GM21447 (cell line): ENCODE data around the gene HOXC13.

ENCODE experiments used
- ATAC-seq: cut with Tn5 transposase; IDR thresholded peaks from one replicate; pipeline ENCODE4 v1.9.1; 2021; ENCODE audit not compliant: unreplicated experiment

HOXC13 gene

DNA sequence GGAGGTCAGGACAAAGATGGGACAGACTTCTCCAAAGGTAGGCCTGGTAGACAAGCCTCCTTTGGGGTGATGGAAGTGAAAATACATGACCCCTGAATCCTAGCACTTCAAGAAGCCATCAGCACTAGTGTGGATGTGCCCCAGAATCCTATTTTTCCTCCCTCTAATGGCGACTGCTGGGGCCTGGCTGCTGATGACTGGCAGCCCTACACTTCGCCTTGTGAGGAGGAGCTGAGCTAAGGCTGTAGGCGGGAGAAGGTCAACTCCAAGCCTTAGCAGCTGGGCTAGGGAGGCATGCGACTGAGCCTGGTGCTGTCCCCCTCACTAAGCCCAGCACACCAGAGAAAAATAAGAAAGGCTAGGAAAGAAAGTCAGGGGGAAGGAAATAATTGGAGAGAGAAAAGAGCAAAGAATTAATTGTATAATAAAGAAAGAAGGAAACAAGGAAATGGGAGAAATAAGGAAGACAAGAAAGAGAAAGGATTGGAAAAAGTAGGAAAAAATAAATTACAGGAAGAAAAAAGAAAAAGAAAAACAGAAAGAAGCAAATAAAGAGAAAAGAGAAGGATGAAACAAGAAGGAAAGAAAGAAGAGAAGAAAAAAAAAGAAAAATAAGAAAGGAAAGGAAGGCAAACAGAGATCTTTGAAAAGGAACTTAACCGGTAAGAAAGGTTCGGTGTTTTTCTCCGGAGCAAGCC lies 41.6 kb downstream of the HOXC13 start:
- ATAC-seq = no peak

DNA sequence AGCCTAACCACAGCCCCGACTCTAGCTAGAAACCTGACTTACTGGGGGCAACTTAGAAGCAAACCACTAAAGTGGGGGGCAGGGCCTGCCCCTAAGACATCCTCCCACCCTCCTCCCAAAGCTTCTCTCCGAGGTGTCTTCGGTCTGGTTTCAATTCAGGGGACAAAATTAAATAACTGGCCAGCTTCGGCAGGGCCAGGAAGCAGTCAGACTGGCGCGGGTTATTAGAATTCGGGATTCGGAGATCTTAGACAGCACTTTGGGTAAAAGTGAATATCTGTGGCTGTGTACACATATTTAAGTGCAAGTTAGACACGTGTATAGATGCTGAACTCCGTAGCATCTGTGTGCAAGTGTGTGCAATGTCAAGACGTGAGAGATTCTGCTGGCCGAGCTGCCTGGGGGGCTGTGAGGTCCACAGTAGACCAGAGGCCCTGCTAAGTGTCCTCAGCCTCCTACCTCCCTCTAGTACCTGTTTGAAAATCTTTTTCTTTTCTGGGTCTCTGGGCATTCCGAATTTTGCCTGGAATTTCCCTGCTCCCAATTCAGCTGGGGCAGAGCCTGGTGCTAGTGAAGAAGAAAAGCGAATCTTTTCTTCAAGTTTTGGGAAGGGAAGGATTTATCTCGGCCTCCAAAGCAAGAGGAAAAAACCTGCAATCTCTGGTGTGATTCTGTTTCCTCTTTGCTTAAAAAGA lies 42.3 kb downstream of the HOXC13 start:
- no peak for ATAC-seq

GRCh38 chr12:53981634-53982565 lies 43.3 kb downstream of the HOXC13 start:
- ATAC-seq = no peak

GRCh38 chr12:53982648-53983567 lies 44.3 kb downstream of the HOXC13 start:
- no peak for ATAC-seq

- ATAC-seq = no peak
These were observed 44.9 kb downstream of the HOXC13 start for GRCh38 chr12:53983568-53983949.

DNA sequence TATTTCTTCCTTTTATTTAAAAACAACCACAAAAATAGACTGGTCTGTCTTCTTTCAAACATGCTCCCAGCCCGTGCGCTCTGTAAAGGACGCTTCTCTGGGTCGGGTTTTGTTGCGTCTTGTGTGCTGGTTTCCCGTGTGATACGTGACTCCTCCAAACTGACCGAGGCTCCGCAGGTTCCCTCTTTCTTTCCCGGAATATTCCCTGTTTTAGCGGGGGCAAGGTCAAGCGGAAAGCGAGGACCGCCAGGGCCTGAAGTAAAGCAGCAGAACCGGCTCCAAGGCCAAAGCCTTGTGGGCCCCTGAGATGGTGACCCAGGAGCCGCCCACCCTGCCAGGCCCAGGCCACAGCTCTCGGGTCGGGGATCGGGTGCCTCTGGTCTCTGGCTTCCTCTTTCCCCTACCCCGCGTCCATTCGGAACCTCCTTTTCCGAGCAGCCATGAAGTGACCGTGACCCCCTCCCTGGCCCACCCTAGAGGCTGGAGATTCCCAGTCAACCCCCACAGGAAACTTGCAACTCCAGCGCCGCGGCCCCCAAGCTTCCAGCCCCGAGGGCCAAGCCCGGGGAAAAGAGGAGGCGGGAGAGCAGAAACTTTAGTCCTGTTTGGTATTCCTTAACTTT lies 45.4 kb downstream of the HOXC13 start:
- ATAC-seq = no peak

DNA sequence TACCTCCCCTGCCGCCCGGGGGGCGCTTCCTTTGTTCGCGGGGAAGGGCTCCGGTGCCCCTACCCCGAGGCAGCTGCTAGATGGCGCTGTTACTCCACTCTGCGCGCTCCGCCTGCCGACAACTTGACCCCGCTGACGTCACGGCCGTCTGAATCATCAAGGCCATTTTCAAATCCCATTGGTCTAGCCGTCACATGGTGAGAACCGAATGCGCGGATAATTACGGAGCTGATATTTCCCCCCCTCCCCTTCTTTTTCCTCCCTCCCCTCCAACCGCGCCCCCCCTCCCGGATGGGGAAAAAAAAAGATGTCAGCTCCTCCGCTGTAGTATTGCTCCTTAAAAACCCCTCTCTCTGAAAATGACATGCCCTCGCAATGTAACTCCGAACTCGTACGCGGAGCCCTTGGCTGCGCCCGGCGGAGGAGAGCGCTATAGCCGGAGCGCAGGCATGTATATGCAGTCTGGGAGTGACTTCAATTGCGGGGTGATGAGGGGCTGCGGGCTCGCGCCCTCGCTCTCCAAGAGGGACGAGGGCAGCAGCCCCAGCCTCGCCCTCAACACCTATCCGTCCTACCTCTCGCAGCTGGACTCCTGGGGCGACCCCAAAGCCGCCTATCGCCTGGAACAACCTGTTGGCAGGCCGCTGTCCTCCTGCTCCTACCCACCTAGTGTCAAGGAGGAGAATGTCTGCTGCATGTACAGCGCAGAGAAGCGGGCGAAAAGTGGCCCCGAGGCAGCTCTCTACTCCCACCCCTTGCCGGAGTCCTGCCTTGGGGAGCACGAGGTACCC lies 46.5 kb downstream of the HOXC13 start, which contains the start of gene HOXC10:
HOXC10 (plus strand) TSS at position 246 of the 791 bp plus-strand sequence; CDS start at position 360, 114 bp downstream.
- no peak for ATAC-seq

- ATAC-seq = no peak
These were observed 47.0 kb downstream of the HOXC13 start for GRCh38 chr12:53985692-53985993.

- ATAC-seq = no peak
These were observed 47.5 kb downstream of the HOXC13 start for GRCh38 chr12:53985994-53986685.

DNA sequence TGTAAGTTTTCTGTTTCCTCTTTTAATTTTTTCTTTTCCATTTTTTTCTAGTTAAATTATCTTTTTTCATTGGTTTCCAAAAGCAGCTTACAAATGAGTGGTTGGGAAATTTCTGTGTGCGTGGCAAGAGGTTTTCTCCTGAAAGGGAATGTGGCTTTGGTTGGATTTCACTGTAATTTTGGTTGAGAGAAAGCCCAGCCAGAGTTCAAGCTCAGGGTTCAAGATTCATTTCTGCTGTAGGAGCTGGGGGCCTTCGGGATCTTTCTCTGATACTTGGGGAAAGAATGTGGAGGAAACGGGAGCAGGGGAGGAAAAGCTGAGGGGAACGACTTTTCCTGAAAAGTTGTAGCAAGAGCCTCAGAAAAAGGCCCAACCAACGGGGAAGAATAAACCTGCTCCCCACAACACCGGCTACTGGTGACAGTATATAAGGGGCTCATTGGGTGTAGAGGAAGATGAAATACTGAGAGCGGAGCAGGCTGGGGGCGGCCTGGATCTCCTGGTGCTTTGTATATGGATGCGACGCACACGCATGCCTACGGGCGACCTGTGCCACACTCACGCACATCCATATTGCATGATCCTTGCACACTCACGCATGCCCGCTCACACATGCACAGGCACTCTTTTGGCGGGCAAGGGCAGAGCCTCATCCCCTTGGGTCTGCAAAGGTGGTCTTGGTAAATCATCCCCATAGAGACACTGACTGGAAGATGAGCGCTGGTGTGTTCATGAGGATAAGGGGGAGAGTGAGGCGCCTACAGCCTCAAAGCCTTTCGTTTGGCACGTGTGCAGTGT lies 48.3 kb downstream of the HOXC13 start:
- ATAC-seq = no peak

DNA sequence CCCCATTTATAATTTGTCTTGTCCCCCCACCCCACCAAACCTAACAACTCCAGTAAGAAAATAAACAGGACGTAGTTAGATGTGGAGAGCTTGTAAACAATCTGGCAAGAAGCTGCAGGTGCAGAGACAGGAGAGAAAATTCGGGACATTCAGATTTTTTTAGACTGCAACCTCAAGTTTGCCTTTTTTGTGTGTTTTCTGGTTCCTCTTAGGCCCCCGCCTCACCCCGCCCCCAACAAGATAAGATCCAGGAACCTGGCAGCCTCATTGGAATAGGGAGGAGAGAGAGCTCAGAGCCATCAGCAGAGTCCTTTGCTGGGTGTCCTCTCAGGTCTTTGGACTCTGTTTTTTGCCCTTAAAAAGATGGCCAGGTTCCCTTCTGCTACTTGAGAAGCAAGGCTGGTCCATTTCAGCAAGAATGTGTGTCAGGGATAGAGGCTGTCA lies 49.2 kb downstream of the HOXC13 start:
- no peak for ATAC-seq

DNA sequence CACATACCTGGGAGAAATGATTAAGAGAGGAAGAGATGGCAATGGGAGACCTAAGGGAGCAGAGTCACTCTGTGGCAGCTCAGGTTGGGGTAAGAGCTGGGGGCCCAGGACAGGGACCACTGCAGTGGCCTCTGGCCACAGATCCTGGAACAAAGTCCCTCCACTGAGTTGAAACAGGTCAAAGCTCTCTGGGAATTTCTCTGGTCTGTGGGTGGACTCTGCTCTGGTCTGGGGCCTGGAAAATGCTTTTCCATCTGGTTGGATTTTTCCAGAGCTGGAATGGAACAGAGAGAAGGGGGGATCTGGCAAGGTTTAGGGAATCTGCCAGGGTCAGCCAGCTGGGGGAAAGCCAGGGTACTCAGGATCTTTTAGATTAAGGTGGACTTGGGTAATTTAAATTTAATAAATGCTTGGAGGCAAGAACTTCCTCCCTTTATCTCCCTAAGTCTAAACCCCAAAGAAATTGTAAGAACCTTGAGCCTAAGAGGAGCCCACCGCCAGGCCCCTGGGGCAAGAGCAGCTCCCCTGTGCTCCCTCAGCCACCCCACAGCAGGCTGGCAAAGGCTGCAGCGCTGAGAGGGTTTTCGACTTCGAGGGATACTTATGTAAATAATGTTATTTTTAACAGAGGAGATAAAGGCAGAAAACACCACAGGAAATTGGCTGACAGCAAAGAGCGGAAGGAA lies 50.1 kb downstream of the HOXC13 start:
- ATAC-seq = no peak

GRCh38 chr12:53989227-53990113 lies 50.8 kb downstream of the HOXC13 start:
- ATAC-seq = no peak

DNA sequence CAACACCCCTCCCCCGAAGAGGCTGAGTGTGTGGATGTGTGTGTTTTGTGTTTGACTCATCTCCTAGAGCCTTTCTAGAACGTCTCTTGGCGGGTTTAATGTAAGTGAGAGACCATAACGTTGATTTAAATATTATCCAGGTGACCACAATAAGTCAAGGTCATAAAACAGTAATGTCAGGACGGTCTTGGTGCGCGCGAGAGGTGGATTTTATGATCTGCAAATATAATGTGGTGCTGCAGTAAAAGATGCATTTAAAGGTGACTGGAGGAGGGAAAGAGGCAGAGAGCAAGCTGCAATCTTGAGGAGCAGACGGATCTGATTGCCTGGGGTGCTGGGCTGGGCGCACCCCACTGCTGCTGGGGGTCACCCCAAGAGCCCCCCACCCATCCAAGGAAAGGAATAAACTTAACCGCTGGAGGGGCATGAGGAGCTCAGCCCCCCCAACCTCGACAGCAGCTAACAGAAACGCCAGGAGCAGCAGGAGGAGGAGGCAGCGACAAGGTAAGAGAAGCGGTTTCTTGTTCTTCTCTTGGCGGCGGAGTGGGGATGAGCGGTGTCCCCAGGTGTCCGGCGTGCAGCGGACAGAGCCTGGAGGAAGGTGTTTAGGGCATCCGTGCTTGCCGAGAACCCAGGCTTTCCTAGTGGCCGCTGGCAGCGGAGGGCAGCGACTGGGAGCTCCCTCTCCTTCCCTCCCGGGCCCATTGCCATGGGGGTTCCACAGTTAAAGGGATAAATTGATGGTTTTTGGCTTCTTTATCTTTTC lies 51.9 kb downstream of the HOXC13 start:
- no peak for ATAC-seq

DNA sequence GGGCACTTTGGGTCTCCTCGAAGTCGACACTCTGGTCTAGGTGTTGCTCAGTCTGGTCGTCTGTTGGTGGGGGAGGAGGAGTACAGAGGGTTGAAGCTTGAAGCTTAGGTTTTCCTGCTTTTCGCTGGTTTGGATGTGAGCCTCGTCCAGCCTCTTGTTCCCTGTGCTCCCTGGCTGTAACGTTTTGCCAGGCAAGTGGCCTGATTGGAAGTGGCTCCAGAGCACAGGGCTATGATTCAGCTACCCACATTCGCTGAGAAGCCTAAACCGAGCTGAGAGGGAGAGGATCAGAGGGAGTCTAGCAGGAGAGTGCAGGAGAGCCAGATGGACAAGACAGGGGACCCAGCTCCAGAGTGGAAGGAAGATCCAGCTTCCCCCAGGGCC lies 52.4 kb downstream of the HOXC13 start:
- ATAC-seq = no peak
